Activated CD4-positive, alpha-beta T cell treated with anti-CD3 and anti-CD28 coated beads for 36 hours (primary cell): ENCODE results near the gene TENM3. TPM values are rescaled to one million over a fixed set of nuclear protein-coding genes. Genes with fewer than 3 reads are reported as not detected.
"Not testable (repeated sequence)": the region's sequence is repeated elsewhere in the genome, so short reads cannot be mapped to it uniquely, and the experiment has no call there.

ENCODE experiments used
- ATAC-seq: fragments of 200-7000 bp; cut with Tn5 transposase; one replicate; pipeline ENCODE4 v1.10.0; 2021; ENCODE audit warnings: mild to moderate bottlenecking, moderate library complexity
- CTCF ChIA-PET: fragments of 350-600 bp; sonication (Branson Sonifier 250); formaldehyde crosslinking; loops from one replicate; lab custom pipeline; 2021; ENCODE audit warnings: antibody characterized with exemption; lab: Charles Lee
- POLR2A ChIA-PET: fragments of 350-600 bp; sonication (Branson Sonifier 250); formaldehyde crosslinking; loops from one replicate; lab custom pipeline; 2021; ENCODE audit warnings: antibody characterized with exemption, inconsistent platforms; lab: Charles Lee
- DNase-seq: peaks from one replicate; pipeline ENCODE4 v3.0.0-alpha.2; 2020
- H3K27ac Mint-ChIP-seq: one replicate; pipeline ENCODE4 v1.8.0; 2021; ENCODE audit warnings: mixed read lengths
- H3K27me3 Mint-ChIP-seq: one replicate; pipeline ENCODE4 v1.8.0; 2021; ENCODE audit warnings: mixed read lengths
- H3K36me3 Mint-ChIP-seq: one replicate; pipeline ENCODE4 v1.8.0; 2021; ENCODE audit warnings: low read depth, mixed read lengths
- H3K4me1 Mint-ChIP-seq: one replicate; pipeline ENCODE4 v1.8.0; 2021; ENCODE audit warnings: mixed read lengths
- H3K4me3 Mint-ChIP-seq: one replicate; pipeline ENCODE4 v1.8.0; 2021; ENCODE audit warnings: mild to moderate bottlenecking, moderate library complexity, mixed read lengths
- H3K9me3 Mint-ChIP-seq: one replicate; pipeline ENCODE4 v1.8.0; 2021; ENCODE audit warnings: low read depth, mixed read lengths
- intact Hi-C, 2 experiments: fragments of 100-400 bp; cut with DNase I in 1 of 2; cut with micrococcal nuclease in 1 of 2; formaldehyde crosslinking; loops; one replicate each; pipeline versions ENCODE4 v1.14.2 to v1.15.1; 2022 to 2024; cut with DNase I, micrococcal nuclease
- total RNA-seq, 2 experiments: library from RNA; stranded (reverse); gene quantifications; one replicate each; pipeline ENCODE4 v1.2.3, GENCODE V29; 2021

Gene TENM3
- total RNA-seq, 2 experiments from 2014 or later = not detected

DNA sequence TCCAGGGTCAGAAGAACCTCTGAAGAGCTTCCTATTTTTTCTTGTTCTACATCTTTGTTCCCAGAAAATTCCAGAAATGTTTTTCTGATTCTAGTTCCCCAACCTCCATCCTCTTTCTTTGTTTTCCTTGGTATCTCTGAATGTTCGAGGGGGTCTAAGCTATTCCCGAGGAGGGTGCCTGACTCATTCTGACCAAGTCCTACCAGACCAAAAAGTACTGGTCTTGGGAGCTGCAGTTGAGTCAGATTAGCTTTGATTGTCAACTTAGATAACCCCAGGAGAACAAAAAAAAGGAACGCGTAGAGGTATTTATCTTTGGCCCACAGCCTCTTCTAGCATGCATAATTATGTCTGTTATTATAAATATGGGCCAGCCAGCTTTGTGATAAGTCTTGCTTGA lies 12.1 kb upstream of the TENM3 start:
- ATAC-seq = no peak
- Mint-ChIP-seq H3K4me1 (no peaks in the 10 kb centered on the region), H3K36me3 (no peaks in the 10 kb centered on the region), H3K9me3 (no peaks in the 10 kb centered on the region), H3K4me3 (no peak overlapping the region), H3K27ac (no peak overlapping the region), H3K27me3 (no peaks in the 10 kb centered on the region)
- ChIA-PET CTCF (no interaction called here), POLR2A (no interaction called here)
- DNase-seq = no peak
- intact Hi-C loops = no loop called here

DNA sequence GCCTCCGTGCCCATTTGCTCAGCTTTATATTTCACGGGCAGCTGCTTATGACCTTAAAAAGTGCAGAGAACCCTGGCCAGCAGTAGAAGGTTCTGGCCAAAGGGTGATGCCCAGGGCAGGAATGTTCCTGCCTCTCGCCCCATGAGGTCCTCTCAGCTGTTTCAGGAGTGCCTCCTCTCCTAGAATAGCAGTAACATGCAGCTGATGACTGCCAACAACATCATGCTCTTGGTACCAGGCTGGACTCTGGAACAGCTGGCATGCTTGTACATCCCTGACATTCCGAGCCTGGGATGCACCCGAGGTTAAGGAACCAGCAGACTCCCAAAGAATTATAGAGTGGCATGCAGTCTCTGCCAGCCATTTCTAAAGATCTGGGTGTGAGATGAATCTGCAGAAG lies 11.7 kb upstream of the TENM3 start:
- intact Hi-C loops = no loop called here
- POLR2A ChIA-PET = no interaction called here

DNA sequence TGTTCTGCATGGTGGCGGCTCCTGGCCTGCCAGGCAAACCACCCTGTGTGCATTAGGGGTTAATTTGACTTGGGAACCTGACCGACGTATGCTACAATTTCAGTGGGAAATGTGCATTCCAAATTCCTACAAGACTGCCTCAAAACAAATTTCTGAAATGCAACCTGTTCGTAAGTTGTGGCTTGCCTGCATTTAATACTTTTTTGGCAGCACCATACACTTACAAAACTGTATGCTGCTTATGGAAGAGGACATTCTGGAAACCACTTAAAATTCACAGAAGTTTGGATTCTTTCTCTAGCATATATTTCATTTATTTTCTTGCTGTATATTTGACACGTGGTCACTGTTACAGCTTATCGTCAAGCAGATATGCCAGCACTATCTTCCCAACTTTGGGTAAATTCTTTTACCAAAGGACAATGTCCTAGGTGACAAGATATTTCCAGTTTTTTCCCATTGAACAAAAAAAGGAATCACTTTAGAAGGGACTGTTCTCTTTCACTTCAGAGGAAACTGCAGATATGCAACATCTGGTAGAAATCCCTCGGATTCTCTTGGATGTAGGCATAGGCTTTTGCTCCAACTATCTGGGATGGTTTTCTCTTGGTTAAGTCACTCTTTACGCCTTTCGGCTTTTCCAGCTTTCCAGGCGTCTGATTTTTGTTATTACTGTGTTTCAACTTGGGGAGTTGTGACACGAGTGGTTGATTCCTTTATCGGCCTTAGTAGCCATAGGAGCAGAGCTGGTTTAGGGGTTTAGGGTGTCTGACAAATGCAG lies 9.7 kb upstream of the TENM3 start:
- no peak for DNase-seq
- intact Hi-C loops = no loop called here
- H3K27me3 Mint-ChIP-seq = no peaks in the 10 kb centered on the region
- H3K9me3 Mint-ChIP-seq = no peaks in the 10 kb centered on the region
- H3K36me3 Mint-ChIP-seq = no peaks in the 10 kb centered on the region
- no peak for ATAC-seq
- no peaks in the 10 kb centered on the region for H3K4me1 Mint-ChIP-seq
- ChIA-PET CTCF (no interaction called here), POLR2A (no interaction called here)
- no peak overlapping the region for H3K4me3 Mint-ChIP-seq
- no peak overlapping the region for H3K27ac Mint-ChIP-seq

More for the DNA sequence above, 11.7 kb upstream of the TENM3 start:
- Mint-ChIP-seq H3K27ac (no peak overlapping the region), H3K36me3 (no peaks in the 10 kb centered on the region), H3K9me3 (no peaks in the 10 kb centered on the region), H3K4me3 (no peak overlapping the region), H3K27me3 (no peaks in the 10 kb centered on the region), H3K4me1 (no peaks in the 10 kb centered on the region)
- CTCF ChIA-PET = no interaction called here
- DNase-seq = no peak
- no peak for ATAC-seq

DNA sequence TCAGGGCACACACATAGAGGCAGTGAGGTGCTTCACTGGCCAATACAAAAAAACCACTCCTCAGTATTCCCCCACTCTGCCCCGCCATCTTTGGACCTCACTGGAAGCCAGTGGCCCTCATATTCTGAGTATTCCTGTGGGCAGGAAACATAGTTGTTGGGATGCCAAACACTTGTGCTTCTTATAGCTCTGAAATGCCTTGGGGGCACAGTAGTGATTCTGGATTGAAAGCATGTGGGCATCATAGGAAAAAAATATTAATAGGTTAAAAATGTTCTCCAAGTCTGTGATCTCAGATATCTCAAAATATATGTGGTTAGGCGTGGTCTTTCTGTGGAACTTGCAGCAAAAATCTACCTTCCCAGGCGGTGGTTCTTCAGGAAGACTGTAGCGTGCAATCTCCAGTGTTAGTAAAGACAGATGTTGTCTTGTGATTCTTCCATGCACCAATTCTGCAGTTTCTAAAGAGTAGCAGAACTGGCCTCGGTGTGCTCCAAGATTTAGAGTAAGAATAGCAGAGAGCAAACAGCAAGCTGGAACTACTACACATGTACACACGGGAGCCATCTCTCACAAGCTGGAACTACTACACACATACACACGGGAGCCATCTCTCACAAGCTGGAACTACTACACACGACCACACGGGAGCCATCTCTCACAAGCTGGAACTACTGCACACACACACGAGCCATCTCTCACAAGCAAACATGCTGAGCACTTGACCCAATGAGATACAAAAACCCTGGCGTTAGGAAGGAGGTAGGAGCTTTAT lies 8.0 kb upstream of the TENM3 start:
- CTCF ChIA-PET = no interaction called here
- ATAC-seq (no peak), DNase-seq (no peak)
- intact Hi-C loops = no loop called here
- Mint-ChIP-seq H3K9me3 (no peaks in the 10 kb centered on the region), H3K36me3 (no peaks in the 10 kb centered on the region), H3K4me3 (no peak overlapping the region), H3K4me1 (no peaks in the 10 kb centered on the region), H3K27ac (no peak overlapping the region), H3K27me3 (no peaks in the 10 kb centered on the region)
- POLR2A ChIA-PET = no interaction called here

GRCh38 chr4:182236186-182236585 lies 7.0 kb upstream of the TENM3 start:
- CTCF ChIA-PET = no interaction called here
- DNase-seq (no peak), ATAC-seq (no peak)
- H3K9me3 Mint-ChIP-seq = no peaks in the 10 kb centered on the region
- no peaks in the 10 kb centered on the region for H3K36me3 Mint-ChIP-seq
- H3K4me3 Mint-ChIP-seq = no peak overlapping the region
- no peaks in the 10 kb centered on the region for H3K27me3 Mint-ChIP-seq
- POLR2A ChIA-PET = no interaction called here
- no peaks in the 10 kb centered on the region for H3K4me1 Mint-ChIP-seq
- intact Hi-C loops = no loop called here
- H3K27ac Mint-ChIP-seq = no peak overlapping the region

- intact Hi-C loops, H3K9me3 Mint-ChIP-seq, CTCF ChIA-PET, ATAC-seq, DNase-seq, H3K4me3 Mint-ChIP-seq, H3K36me3 Mint-ChIP-seq, POLR2A ChIA-PET, H3K4me1 Mint-ChIP-seq, H3K27me3 Mint-ChIP-seq, H3K27ac Mint-ChIP-seq: not testable (repeated sequence)
Observed at GRCh38 chr4:182237010-182237409, 6.2 kb upstream of the TENM3 start.

- Mint-ChIP-seq H3K4me3 (no peak overlapping the region), H3K27me3 (no peaks in the 10 kb centered on the region), H3K4me1 (no peaks in the 10 kb centered on the region), H3K9me3 (no peaks in the 10 kb centered on the region), H3K27ac (no peak overlapping the region), H3K36me3 (no peaks in the 10 kb centered on the region)
- intact Hi-C loops = no loop called here
- no peak for ATAC-seq
- DNase-seq = no peak
- POLR2A ChIA-PET = no interaction called here
- CTCF ChIA-PET = interaction anchor here (0.9 kb wide), 1 partner anchor 13 kb away, joined by 3 read pairs; no protein-coding TSS in a partner anchor
Observed at GRCh38 chr4:182238355-182238931, 4.8 kb upstream of the TENM3 start.

DNA sequence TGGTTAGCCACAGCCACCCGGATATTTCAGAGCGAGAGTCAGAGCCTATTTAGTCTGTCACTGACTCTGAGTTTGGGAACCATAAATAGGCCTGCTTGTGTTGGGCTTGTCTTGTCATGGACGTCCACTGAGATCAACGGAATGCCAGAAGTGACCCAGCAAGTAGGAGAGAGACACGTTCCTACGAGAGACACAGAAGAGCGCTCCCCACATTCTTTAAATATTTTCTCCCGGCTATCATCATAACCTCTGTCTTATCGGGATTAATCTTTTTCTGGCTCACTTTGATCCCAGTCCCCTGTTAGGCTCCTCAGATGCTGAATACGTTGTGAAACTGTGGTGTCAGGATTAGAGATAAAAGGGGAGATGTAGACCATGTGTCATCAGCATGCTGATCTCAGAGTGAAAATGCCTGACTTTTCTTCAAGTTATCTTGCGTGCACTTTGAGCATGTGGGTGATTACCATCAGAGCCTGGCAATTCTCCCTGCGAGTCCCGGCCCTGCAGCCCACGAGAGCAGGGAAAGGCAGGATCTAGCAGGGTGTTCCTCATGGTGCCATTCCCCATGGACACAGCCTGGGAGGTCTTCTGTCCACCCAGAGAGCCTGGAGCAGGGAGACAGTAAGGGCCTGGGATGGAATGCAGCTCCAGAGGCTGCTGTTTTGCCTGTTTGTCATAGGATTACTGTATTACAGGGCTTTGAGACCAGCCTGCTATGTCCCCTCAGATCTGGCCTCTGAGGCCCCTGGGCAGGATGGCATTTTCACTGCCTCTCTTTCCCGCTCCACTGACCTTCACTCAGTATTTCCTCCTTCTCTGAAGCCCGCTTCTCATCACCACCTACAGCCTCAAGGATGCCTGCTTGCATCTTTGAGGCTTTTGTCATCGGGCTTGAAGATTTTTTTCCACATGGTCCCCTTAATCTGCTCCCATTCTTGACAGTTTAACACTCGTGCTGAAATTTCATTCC lies 2.8 kb upstream of the TENM3 start:
- no peaks in the 10 kb centered on the region for H3K9me3 Mint-ChIP-seq
- H3K27ac Mint-ChIP-seq = no peak overlapping the region
- H3K4me1 Mint-ChIP-seq = no peaks in the 10 kb centered on the region
- H3K4me3 Mint-ChIP-seq = no peak overlapping the region
- ChIA-PET POLR2A (no interaction called here), CTCF (no interaction called here)
- ATAC-seq = no peak
- H3K27me3 Mint-ChIP-seq = peaks cover 1% of the 10 kb centered on the region
- H3K36me3 Mint-ChIP-seq = no peaks in the 10 kb centered on the region
- no peak for DNase-seq
- intact Hi-C loops = no loop called here

- POLR2A ChIA-PET, CTCF ChIA-PET, H3K4me3 Mint-ChIP-seq, ATAC-seq, intact Hi-C loops, H3K4me1 Mint-ChIP-seq, H3K36me3 Mint-ChIP-seq, DNase-seq, H3K27me3 Mint-ChIP-seq, H3K9me3 Mint-ChIP-seq, H3K27ac Mint-ChIP-seq: not testable (repeated sequence)
Observed at GRCh38 chr4:182242260-182242659, 942 bp upstream of the TENM3 start.

GRCh38 chr4:182242787-182243186 lies 415 bp upstream of the TENM3 start:
- Mint-ChIP-seq H3K4me1 (no peaks in the 10 kb centered on the region), H3K36me3 (no peaks in the 10 kb centered on the region), H3K27me3 (peaks cover 7% of the 10 kb centered on the region), H3K27ac (no peak overlapping the region), H3K4me3 (no peak overlapping the region), H3K9me3 (peaks cover 8% of the 10 kb centered on the region)
- CTCF ChIA-PET = no interaction called here
- POLR2A ChIA-PET = no interaction called here
- ATAC-seq = no peak
- intact Hi-C loops = no loop called here
- no peak for DNase-seq

- ChIA-PET CTCF (no interaction called here), POLR2A (no interaction called here)
- Mint-ChIP-seq H3K4me3 (no peak overlapping the region), H3K27me3 (peaks cover 8% of the 10 kb centered on the region), H3K4me1 (no peaks in the 10 kb centered on the region), H3K36me3 (no peaks in the 10 kb centered on the region), H3K27ac (no peak overlapping the region), H3K9me3 (peaks cover 8% of the 10 kb centered on the region)
- intact Hi-C loops = no loop called here
- DNase-seq (no peak), ATAC-seq (no peak)
Observed at GRCh38 chr4:182245041-182245440, 1.8 kb downstream of the TENM3 start.
